SK-N-SH (cell line): ENCODE measurements around the gene NAALADL2.

Source experiments
- CHD2 ChIP-seq: fragments of 150-350 bp; IDR thresholded peaks from 2 replicates; pipeline ENCODE4 v1.6.1; 2018; ENCODE audit warnings: low read length; ENCODE audit not compliant: partially characterized antibody
- ELF1 ChIP-seq: IDR thresholded peaks from 2 replicates; pipeline ENCODE4 v1.4.0; 2012
- EP300 ChIP-seq, 2 experiments: IDR thresholded peaks; 2 replicates each; pipeline versions ENCODE4 v1.4.0 to v1.6.1; 2012; ENCODE audit warnings: borderline replicate concordance in 1 of 2, low read depth in 1 of 2, low read length in 1 of 2
- TF ChIP-seq, protein P1 (sequence below): fragments of 200-600 bp; sonication (generic); IDR thresholded peaks from 2 replicates; pipeline ENCODE4 v1.6.1; 2017; ENCODE audit warnings: antibody characterized with exemption, mild to moderate bottlenecking, moderate library complexity
- TF ChIP-seq, protein P2 (sequence below): IDR thresholded peaks from 2 replicates; pipeline ENCODE4 v1.6.1; 2012; ENCODE audit warnings: mild to moderate bottlenecking, low read depth, low read length, moderate library complexity

DNA sequence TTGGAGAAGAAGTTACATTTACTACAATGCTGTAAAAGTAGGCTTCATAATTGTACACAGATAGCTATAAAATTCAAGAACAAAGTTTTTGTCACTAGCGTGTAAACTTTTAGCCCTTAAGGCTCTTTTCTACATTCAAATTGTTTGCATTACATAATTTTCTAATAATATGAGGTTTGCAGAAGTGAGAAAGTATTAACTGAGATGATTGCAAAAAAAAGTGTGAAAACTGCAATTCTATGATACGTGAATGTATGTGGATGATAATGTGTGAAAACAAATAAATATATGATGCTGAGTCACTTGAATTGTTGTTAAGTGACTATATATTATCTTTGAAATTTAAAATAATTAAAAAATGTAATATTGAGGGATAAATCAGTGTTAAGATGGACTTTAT lies 557.5 kb downstream of the NAALADL2 start:
- no peak for TF ChIP-seq ELF1
- TF ChIP-seq, protein P1, sequence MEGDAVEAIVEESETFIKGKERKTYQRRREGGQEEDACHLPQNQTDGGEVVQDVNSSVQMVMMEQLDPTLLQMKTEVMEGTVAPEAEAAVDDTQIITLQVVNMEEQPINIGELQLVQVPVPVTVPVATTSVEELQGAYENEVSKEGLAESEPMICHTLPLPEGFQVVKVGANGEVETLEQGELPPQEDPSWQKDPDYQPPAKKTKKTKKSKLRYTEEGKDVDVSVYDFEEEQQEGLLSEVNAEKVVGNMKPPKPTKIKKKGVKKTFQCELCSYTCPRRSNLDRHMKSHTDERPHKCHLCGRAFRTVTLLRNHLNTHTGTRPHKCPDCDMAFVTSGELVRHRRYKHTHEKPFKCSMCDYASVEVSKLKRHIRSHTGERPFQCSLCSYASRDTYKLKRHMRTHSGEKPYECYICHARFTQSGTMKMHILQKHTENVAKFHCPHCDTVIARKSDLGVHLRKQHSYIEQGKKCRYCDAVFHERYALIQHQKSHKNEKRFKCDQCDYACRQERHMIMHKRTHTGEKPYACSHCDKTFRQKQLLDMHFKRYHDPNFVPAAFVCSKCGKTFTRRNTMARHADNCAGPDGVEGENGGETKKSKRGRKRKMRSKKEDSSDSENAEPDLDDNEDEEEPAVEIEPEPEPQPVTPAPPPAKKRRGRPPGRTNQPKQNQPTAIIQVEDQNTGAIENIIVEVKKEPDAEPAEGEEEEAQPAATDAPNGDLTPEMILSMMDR: no peak
- TF ChIP-seq, protein P2, sequence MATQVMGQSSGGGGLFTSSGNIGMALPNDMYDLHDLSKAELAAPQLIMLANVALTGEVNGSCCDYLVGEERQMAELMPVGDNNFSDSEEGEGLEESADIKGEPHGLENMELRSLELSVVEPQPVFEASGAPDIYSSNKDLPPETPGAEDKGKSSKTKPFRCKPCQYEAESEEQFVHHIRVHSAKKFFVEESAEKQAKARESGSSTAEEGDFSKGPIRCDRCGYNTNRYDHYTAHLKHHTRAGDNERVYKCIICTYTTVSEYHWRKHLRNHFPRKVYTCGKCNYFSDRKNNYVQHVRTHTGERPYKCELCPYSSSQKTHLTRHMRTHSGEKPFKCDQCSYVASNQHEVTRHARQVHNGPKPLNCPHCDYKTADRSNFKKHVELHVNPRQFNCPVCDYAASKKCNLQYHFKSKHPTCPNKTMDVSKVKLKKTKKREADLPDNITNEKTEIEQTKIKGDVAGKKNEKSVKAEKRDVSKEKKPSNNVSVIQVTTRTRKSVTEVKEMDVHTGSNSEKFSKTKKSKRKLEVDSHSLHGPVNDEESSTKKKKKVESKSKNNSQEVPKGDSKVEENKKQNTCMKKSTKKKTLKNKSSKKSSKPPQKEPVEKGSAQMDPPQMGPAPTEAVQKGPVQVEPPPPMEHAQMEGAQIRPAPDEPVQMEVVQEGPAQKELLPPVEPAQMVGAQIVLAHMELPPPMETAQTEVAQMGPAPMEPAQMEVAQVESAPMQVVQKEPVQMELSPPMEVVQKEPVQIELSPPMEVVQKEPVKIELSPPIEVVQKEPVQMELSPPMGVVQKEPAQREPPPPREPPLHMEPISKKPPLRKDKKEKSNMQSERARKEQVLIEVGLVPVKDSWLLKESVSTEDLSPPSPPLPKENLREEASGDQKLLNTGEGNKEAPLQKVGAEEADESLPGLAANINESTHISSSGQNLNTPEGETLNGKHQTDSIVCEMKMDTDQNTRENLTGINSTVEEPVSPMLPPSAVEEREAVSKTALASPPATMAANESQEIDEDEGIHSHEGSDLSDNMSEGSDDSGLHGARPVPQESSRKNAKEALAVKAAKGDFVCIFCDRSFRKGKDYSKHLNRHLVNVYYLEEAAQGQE: no peak
- TF ChIP-seq CHD2: no peak
- no peak for TF ChIP-seq EP300 (IDR thresholded peaks at IDR 0.05; ENCODE audit: borderline replicate concordance in 1 of 2, low read depth in 1 of 2, low read length in 1 of 2)
